CD4-positive, alpha-beta T cell treated with Interleukin-17A for 1 hour (primary cell): ENCODE measurements around the gene KYAT1.
"Not testable (repeated sequence)": the region's sequence is repeated elsewhere in the genome, so short reads cannot be mapped to it uniquely, and the experiment has no call there.

Experiments
- DNase-seq: peaks from one replicate; pipeline ENCODE4 v3.0.0-alpha.2; 2020

KYAT1 gene

GRCh38 chr9:128882677-128883603, 1.2 kb upstream of the KYAT1 start:
- DNase-seq = no peak

- DNase-seq = no peak
These were observed 3.9 kb downstream of the KYAT1 start for GRCh38 chr9:128877852-128878251.

- DNase-seq = not testable (repeated sequence)
These were observed 10.8 kb downstream of the KYAT1 start for GRCh38 chr9:128870941-128871265.

- no peak for DNase-seq
These were observed 11.4 kb downstream of the KYAT1 start for GRCh38 chr9:128870128-128870940.

GRCh38 chr9:128863647-128864046, 18.1 kb downstream of the KYAT1 start:
- peak; percentile 84 for DNase-seq

- no peak for DNase-seq
These were observed 19.3 kb downstream of the KYAT1 start for GRCh38 chr9:128862401-128862851.

- DNase-seq = no peak
These were observed 20.2 kb downstream of the KYAT1 start for GRCh38 chr9:128861501-128861900.

GRCh38 chr9:128860937-128861336, 20.8 kb downstream of the KYAT1 start:
- no peak for DNase-seq

GRCh38 chr9:128858476-128858875, 23.3 kb downstream of the KYAT1 start:
- not testable (repeated sequence) for DNase-seq

GRCh38 chr9:128854454-128854853, 27.3 kb downstream of the KYAT1 start:
- not testable (repeated sequence) for DNase-seq

GRCh38 chr9:128852646-128853045, 29.1 kb downstream of the KYAT1 start:
- DNase-seq = not testable (repeated sequence)

- DNase-seq = peak; percentile 30
These were observed 29.8 kb downstream of the KYAT1 start for GRCh38 chr9:128851779-128852600.

GRCh38 chr9:128851024-128851423, 30.7 kb downstream of the KYAT1 start:
- DNase-seq = not testable (repeated sequence)

GRCh38 chr9:128847803-128848202, 33.9 kb downstream of the KYAT1 start:
- no peak for DNase-seq

GRCh38 chr9:128846680-128847030, 35.1 kb downstream of the KYAT1 start:
- no peak for DNase-seq

GRCh38 chr9:128845186-128845931, 36.4 kb downstream of the KYAT1 start:
- DNase-seq = no peak

- not testable (repeated sequence) for DNase-seq
These were observed 38.6 kb downstream of the KYAT1 start for GRCh38 chr9:128843171-128843570.

GRCh38 chr9:128841694-128842492, 39.9 kb downstream of the KYAT1 start:
- DNase-seq = no peak

- DNase-seq = no peak
These were observed 41.2 kb downstream of the KYAT1 start for GRCh38 chr9:128840524-128840923.

GRCh38 chr9:128838338-128838737, 43.4 kb downstream of the KYAT1 start:
- no peak for DNase-seq

- no peak for DNase-seq
These were observed 45.1 kb downstream of the KYAT1 start for GRCh38 chr9:128836509-128837145.
